Measurements from ENCODE around the gene RIPOR2.

DNA sequence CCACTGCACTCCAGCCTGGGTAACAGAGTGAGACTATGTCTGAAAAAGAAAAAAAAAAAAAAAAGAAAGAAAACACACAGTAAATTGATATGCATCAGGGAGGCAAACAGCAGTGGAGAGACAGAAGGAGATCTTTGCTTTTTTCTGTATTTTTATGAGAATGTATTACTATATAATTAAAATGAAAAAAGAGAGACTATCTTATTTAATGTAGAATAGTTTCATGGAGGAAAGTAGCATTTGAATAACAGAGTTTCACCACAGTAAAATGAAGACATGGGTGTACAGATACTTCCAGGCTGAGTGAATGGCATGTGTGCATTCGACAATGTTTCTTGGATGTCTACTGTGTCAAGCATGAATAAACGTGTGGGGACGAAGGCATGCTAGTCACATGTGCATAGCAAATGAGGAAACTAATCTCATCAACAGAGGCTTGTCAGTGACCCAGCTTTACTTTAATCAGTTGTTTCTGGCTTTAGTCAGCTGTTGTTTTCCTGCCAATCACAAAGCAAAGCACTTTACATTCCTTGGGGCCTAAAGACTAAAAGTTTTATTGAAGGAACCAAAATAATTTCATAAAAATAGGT is 81.6 kb downstream of the RIPOR2 start:
- TF ChIP-seq EP300 (IDR thresholded peaks at IDR 0.05) (no peak), CTCF (IDR thresholded peaks at IDR 0.05) (no peak), POLR2A (IDR thresholded peaks at IDR 0.05) (no peak)

All from tibial nerve (tissue), 4 donors.